Activated CD4-positive, alpha-beta T cell treated with anti-CD3 and anti-CD28 coated beads, Interleukin-2, amount 50 U/mL, for 48 hours (primary cell): ENCODE results near the gene WDR74.
A peak's percentile ranks its signal among the peaks of the same experiment; 100 is the strongest.

Experiments
- DNase-seq, 2 experiments: peaks; one replicate each; pipeline ENCODE4 v3.0.0-alpha.2; 2020

WDR74 gene

DNA sequence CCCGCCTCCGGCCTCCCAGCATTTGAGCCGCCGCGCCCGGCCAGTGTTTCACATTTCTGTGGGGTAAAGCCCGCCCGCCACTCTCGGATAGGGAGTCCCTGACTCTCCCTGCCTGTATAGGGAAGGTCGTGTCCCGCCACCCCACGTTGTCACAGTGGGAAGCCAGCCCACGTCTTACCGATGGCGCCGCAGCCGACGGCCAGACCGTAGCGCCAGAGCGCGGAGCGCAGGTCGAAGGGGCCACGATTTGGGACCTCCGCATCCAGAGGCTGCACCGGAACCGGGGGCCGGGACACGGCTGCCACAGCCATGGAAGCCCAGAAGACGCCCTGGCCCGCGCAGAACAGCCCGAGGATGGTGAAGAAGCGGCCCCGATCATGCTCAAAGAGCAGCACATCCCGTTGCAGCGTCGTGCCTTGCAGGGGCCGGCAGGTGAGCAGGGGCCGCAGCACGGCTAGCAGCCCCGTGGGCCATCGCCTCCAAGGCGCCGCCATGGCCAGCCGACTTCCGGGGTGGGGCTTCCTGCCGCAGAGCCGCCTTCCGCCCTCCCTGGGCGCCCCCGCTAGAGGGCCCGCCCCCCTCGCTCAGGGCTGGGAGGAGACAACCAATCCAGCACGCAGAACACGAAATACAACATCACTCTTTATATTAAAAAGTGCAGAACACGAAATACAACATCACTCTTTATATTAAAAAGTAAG, 47.7 kb downstream of the WDR74 start, which contains the start of gene TMEM223:
TMEM223 (minus strand) TSS at position 506 of the 701 bp plus-strand sequence; CDS start at position 494, 12 bp downstream.
- peak; percentile 93 to 94 for DNase-seq

DNA sequence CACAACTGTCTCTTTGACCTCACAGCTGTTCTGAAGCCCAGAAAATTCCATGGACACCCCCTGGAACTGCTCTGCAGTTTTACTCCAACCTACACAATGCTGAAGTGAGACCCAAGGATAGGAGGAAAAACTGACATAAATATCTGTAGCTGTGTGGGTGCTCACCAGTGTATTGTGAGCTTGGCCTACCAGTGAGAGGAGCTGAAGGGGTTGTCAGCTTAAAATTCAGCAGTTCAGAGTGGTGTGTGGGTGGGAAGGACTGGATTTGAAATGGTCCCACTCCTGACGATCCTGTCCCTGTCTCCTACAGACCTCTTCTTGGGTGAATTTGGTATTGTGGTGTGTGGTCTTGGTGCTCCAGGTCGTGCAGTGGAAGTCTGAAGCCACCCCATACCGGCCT, 49.8 kb downstream of the WDR74 start:
- DNase-seq = no peak

DNA sequence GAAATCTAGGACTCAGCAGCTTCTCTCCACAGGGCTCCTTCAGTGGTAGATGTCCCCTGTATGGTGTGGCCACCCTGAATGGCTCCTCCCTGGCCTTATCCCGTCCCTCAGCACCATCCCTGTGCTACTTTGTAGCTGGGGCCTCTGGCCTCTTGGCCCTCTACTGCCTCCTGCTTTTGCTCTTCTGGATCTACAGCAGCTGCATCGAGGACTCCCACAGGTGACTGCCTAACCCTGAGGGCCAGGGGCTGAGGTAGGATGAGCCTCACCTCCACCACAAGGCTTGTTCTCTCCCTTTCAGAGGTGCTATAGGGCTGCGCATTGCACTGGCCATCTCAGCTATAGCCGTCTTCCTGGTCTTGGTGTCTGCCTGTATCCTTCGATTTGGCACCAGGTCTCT, 50.4 kb downstream of the WDR74 start:
- no peak for DNase-seq

DNA sequence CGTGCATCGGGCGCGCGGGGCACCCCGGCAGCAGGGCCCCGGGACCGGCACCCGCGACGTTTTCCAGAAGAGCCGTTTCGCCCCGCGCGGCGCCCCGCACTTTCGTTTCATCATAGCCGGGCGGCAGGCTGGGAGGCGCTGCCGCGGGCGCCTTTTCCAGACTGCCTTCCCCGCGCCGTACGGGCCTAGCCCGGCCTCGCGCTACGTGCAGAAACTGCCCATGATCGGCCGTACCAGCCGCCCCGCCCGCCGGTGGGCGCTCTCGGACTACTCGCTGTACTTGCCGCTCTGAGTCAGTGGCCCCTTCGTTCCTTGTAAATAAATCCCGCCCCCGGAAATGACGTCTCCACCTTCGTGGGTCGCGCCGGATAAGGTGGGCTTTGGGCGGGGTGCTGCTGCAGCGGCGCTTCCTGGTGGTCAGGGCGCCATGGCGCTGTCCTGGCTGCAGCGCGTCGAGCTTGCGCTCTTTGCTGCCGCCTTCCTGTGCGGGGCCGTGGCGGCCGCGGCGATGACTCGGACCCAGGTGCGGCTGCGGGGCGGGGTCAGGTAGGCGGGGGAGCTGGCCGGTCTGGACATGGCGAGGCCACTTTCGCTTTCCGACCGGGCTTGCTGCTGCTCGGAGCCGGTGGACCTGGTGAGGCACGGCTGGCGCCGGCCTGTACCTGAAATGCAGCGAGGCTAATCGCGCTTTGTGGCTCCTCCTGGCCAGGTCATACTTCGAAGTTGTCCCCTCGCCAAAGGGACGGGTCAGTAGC, 52.2 kb downstream of the WDR74 start, which contains the start of gene TMEM179B:
TMEM179B (plus strand) TSS at position 398 of the 755 bp plus-strand sequence; CDS start at position 428, 30 bp downstream.
- DNase-seq = peak; percentile 99

DNA sequence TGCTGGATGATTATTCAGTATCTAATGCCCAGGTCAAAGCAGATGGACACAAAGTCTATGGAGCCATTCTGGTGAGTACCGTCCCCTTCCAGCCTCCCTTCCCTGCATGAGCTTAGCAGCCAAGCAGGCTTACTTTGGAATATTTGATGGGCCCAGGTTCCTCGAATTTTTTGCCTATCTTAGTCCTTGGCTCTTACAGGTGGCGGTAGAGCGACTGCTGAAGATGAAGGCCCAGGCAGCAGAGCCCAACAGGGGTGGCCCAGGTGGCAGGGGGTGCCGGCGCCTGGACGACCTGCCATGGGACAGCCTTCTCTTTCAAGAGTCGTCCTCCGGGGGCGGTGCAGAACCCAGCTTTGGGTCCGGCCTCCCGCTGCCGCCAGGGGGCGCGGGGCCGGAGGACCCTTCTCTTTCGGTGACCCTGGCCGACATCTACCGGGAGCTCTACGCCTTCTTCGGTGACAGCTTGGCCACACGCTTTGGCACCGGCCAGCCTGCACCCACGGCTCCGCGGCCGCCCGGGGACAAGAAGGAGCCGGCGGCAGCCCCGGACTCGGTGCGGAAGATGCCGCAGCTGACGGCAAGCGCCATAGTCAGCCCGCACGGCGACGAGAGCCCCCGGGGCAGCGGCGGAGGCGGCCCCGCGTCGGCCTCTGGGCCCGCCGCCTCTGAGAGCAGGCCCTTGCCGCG, 52.9 kb downstream of the WDR74 start:
- peak; percentile 87 to 90 for DNase-seq
